K562 treated with DMSO at 1 percent for 12 hours (cell line): ENCODE measurements around the gene POLE4. TPM values are rescaled to one million over a fixed set of nuclear protein-coding genes. Genes with fewer than 3 reads are reported as not detected.

ENCODE experiments used
- total RNA-seq: library from RNA; unstranded; fragments of 300-600 nt; gene quantifications from 2 replicates; pipeline ENCODE4 v1.2.3, GENCODE V29; 2022; ENCODE audit not compliant: insufficient read depth

Gene POLE4
- 23.9 and 48.4 TPM in 2 replicates for total RNA-seq

GRCh38 chr2:74958274-74959105 is at the start of gene POLE4:
TSS of gene POLE4 (plus strand) at chr2:74958643. CDS start at chr2:74958680, 37 bp downstream.

Other genes starting within 250 kb of the POLE4 start
- gene HK2, start 124.5 kb upstream of the POLE4 start, total RNA-seq = 1.4 and 4.3 TPM in 2 replicates
- gene TACR1, start 240.9 kb downstream of the POLE4 start, total RNA-seq = not detected in 2 replicates